Activated naive CD8-positive, alpha-beta T cell treated with anti-CD3 and anti-CD28 coated beads, Interleukin-2, amount 10 ng/mL, durations not matched to agents 7 days and 5 days (primary cell): ENCODE measurements around the gene PVALB. TPM values are rescaled to one million over a fixed set of nuclear protein-coding genes. Genes with fewer than 3 reads are reported as not detected.

ENCODE experiments used
- total RNA-seq, 2 experiments: library from RNA; stranded (reverse); gene quantifications; one replicate each; pipeline ENCODE4 v1.2.3, GENCODE V29; 2021

The PVALB gene
- total RNA-seq, 2 experiments from 2014 or later = not detected

Other genes starting within 250 kb of the PVALB start
- gene CACNG2, start 113.3 kb downstream of the PVALB start, total RNA-seq = not detected
- 10 to 100 TPM; 23.5 to 27.8 TPM for gene IFT27, start 40.9 kb downstream of the PVALB start, total RNA-seq
- 10 to 100 TPM; 31.0 to 35.3 TPM for gene NCF4, start 44.0 kb upstream of the PVALB start, total RNA-seq
- 1 to 10 TPM; 1.1 to 1.3 TPM for gene CSF2RB, start 96.6 kb upstream of the PVALB start, total RNA-seq
- 1 to 10 TPM; 3.7 to 6.1 TPM for gene TST, start 202.4 kb upstream of the PVALB start, total RNA-seq
- gene MPST, start 202.7 kb upstream of the PVALB start, total RNA-seq = 10 to 100 TPM; 23.1 to 23.4 TPM
- 10 to 100 TPM; 28.1 to 34.7 TPM for gene KCTD17, start 234.7 kb upstream of the PVALB start, total RNA-seq